Fibroblast of mammary gland (primary cell): ENCODE results near the gene DGAT2.

Source experiments
- DNase-seq: peaks from one replicate; pipeline ENCODE4 v3.0.0-alpha.2; 2010; ENCODE audit warnings: low read depth
- H3K4me3 ChIP-seq: 2 replicates; pipeline ENCODE4 v1.5.1; 2011; ENCODE audit warnings: low read depth, mild to moderate bottlenecking, low read length, moderate library complexity; ENCODE audit not compliant: control insufficient read depth
- TF ChIP-seq, protein P1 (sequence below): conservative IDR thresholded peaks from 2 replicates; pipeline ENCODE4 v1.5.1; 2011; ENCODE audit warnings: low read depth, low read length, inconsistent platforms; ENCODE audit not compliant: control insufficient read depth, insufficient read depth

Gene DGAT2

DNA sequence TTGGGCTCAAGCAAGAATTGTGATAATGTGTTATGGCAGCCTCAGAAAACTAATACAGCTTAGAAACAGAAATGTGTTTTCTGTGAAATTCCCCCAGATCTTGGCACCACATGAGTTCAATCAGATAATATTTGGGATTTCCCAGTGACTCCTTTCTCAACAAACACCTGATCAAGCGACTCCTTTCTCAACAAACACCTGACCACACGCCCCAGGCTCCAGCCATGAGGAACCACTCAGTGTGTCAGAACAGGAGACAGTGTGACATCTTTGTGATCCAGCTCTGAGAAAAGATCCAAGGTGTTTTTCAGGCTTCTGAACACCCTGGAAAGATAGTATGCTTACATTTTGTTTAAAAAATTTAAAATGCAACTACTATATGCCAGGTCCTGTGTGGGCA lies 44.5 kb downstream of the DGAT2 start:
- TF ChIP-seq, protein P1, sequence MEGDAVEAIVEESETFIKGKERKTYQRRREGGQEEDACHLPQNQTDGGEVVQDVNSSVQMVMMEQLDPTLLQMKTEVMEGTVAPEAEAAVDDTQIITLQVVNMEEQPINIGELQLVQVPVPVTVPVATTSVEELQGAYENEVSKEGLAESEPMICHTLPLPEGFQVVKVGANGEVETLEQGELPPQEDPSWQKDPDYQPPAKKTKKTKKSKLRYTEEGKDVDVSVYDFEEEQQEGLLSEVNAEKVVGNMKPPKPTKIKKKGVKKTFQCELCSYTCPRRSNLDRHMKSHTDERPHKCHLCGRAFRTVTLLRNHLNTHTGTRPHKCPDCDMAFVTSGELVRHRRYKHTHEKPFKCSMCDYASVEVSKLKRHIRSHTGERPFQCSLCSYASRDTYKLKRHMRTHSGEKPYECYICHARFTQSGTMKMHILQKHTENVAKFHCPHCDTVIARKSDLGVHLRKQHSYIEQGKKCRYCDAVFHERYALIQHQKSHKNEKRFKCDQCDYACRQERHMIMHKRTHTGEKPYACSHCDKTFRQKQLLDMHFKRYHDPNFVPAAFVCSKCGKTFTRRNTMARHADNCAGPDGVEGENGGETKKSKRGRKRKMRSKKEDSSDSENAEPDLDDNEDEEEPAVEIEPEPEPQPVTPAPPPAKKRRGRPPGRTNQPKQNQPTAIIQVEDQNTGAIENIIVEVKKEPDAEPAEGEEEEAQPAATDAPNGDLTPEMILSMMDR = no peak
- DNase-seq = no peak
- no peak overlapping the region for H3K4me3 ChIP-seq

GRCh38 chr11:75813622-75814039 lies 45.1 kb downstream of the DGAT2 start:
- TF ChIP-seq, protein P1 = no peak
- no peak overlapping the region for H3K4me3 ChIP-seq
- DNase-seq = peak; percentile 36

DNA sequence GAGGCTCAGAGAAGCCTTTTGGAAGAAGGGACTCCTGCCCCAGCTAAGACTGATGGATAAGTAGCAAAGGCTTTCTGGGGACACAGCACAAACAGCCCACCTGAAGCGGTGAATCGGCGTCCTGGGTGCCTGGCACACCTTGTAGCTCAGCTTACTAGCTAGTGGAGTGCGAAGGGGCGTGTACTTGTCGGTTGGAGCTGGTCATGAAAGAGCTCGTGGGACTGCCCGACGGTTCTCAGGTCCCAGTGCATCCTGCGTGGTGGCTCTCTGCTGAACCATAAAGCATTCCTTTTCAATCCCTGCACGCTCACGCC lies 45.7 kb downstream of the DGAT2 start:
- TF ChIP-seq, protein P1 = no peak
- peak overlapping the region; percentile 84 for H3K4me3 ChIP-seq
- DNase-seq = no peak

DNA sequence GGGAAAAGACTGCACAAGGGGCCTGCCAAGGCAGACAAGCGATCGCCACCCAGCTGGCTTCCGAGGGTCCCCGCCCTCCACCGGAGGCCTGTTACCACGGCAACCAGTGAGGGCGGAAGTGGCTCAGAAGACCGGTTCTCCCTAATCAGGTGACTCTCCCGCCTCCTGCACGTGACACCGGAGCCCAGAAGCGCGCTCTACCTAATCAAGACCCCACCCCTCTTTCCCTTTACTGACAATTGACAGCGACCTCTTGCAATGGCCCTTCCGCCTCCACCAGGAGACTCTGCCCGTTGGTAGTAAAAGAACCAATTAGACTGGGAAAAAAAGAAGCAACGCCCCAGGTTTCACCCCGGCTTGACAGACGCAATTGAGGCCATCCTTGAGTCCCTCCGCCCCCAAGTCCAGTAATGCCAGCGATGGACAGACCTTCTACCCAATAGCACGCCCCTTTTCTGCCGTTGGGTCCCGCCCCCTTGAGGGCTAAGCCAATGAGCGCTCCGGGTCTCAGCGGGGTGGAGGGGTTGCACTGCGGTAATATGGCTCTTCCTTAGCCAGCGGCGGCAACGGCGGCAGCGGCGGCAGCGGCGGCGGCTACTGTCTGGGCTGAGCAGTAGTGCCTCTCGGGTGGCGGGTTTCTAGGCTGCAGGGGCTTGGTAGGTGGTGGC lies 46.2 kb downstream of the DGAT2 start, which contains the start of gene UVRAG:
UVRAG (plus strand) TSS at position 534 of the 668 bp plus-strand sequence. CDS start 198 bp downstream, outside the sequence.
- TF ChIP-seq, protein P1 = peak; percentile 4
- H3K4me3 ChIP-seq = peak within 1 kb of the TSS; percentile 84
- peak; percentile 99 for DNase-seq

DNA sequence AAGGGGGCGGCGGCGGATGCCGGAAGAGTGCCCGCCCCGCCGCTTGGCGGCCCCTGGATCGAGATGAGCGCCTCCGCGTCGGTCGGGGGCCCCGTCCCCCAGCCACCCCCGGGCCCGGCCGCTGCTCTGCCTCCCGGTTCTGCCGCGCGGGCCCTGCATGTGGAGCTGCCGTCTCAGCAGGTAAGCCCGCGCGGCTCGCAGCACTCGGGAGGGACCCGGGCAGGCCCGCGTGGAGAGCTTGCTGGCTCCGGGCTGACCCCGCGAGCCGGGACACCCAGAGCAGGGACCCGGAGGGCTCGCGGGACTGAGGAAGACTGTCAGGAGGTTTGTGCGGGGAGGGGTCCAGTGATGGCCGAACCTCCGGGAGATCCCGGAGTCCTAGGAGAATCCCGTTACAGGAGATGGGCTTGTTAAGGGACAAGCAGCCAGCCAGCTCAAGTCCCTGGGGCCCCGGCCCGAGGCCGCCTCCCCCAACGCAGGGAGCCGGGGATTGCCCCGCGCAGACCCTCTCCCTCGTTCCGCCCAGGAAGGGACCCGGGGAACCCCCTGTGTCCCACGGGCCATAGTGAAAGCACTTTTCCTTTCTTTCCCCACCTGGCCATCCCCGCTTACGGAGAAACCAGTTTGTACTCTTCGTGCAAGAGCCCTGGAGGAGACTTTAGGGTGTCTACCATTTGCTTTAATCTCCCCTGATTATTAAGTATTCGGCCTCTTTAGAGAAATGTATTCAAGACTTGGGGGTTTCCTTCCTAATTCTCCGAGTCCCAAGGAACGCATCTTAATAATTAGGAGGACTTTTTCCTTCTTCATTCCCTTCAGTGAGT lies 47.0 kb downstream of the DGAT2 start:
- TF ChIP-seq, protein P1 = no peak
- DNase-seq = peak; percentile 25
- H3K4me3 ChIP-seq = peak overlapping the region; percentile 84

DNA sequence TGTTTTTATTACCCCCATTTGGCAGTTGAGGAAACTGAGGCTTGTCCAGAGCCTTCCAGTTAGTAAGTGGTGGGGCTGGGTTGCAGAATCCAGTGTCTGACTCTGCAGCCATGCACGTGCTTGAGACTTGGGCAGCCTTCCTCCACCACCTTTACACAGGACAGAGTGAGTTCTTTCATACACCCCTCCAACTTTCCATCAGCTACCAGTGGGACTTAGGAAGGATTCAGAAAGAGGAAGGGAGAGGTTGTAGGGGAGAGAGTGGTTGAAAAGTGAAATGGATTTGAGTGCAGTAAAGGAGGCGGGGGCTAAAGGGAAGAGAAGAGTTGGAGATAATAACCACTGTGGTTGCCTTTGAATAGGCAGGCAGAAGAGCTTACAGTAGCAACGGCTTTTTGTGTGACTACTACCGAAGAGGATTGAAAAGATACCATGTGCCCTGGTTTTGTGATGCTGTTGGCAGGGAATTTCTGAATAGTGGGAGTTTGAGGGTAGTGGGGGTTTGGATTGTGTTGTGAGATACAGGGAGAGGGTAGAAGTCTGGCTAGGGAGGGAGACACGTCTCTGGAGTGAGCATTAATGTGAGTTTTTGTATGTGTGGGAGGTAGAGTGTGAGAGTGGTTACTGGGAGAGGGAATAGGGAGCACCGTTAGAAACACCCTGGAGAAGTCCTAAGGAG lies 48.1 kb downstream of the DGAT2 start:
- TF ChIP-seq, protein P1 = no peak
- H3K4me3 ChIP-seq = peak overlapping the region; percentile 84
- DNase-seq = peak; percentile 16
